CD4-positive, alpha-beta T cell (primary cell): Measurements from ENCODE around the gene THSD7A. TPM values are rescaled to one million over a fixed set of nuclear protein-coding genes. Genes with fewer than 3 reads are reported as not detected.
"Not testable (repeated sequence)": the region's sequence is repeated elsewhere in the genome, so short reads cannot be mapped to it uniquely, and the experiment has no call there.

Experiments used
- ATAC-seq: fragments of 200-7000 bp; cut with Tn5 transposase; one replicate; pipeline ENCODE4 v1.10.0; 2022; ENCODE audit warnings: mild to moderate bottlenecking; ENCODE audit not compliant: poor library complexity
- CTCF ChIA-PET: fragments of 350-600 bp; sonication (Branson Sonifier 250); formaldehyde crosslinking; loops from one replicate; lab custom pipeline; 2021; ENCODE audit warnings: antibody characterized with exemption, inconsistent platforms; lab: Charles Lee
- POLR2A ChIA-PET: fragments of 350-600 bp; sonication (Branson Sonifier 250); formaldehyde crosslinking; loops from one replicate; lab custom pipeline; 2021; ENCODE audit warnings: antibody characterized with exemption, inconsistent platforms; lab: Charles Lee
- DNase-seq, 14 experiments: peaks; one replicate each; pipeline ENCODE4 v3.0.0-alpha.2; 2013 to 2020; ENCODE audit warnings: mixed read lengths in 2 of 14
- H3K27ac ChIP-seq, 2 donors: one replicate each; pipeline versions ENCODE4 v1.5.1 to v1.7.0; 2013; ENCODE audit warnings: low read length in 2 of 2, low read depth in 1 of 2, mild to moderate bottlenecking in 1 of 2
- H3K27me3 ChIP-seq, 2 experiments: 1 replicate in 1 of 2; 2 replicates in 1 of 2; pipeline versions ENCODE4 v1.6.1 to v1.7.0; 2013; ENCODE audit warnings: low read length in 2 of 2, control low read depth in 1 of 2, mild to moderate bottlenecking in 1 of 2, moderate library complexity in 1 of 2; ENCODE audit not compliant: insufficient read depth in 2 of 2, control insufficient read depth in 1 of 2
- H3K36me3 ChIP-seq: one replicate; pipeline ENCODE4 v1.6.1; 2013; ENCODE audit warnings: low read length, control low read depth; ENCODE audit not compliant: insufficient read depth
- H3K4me1 ChIP-seq: one replicate; pipeline ENCODE4 v1.6.1; 2013; ENCODE audit warnings: low read length, control low read depth; ENCODE audit not compliant: insufficient read depth
- H3K4me3 ChIP-seq: one replicate; pipeline ENCODE4 v1.5.1; 2013; ENCODE audit warnings: mild to moderate bottlenecking, low read length, moderate library complexity
- H3K9me3 ChIP-seq, 2 experiments: 1 replicate in 1 of 2; 2 replicates in 1 of 2; pipeline versions ENCODE4 v1.6.1 to v1.7.0; 2013; ENCODE audit warnings: low read length in 2 of 2, mild to moderate bottlenecking in 2 of 2, control low read depth in 1 of 2, moderate library complexity in 1 of 2; ENCODE audit not compliant: control insufficient read depth in 1 of 2, insufficient read depth in 1 of 2
- H3K27ac Mint-ChIP-seq: one replicate; pipeline ENCODE4 v1.8.0; 2020; ENCODE audit warnings: mixed read lengths
- H3K27me3 Mint-ChIP-seq: one replicate; pipeline ENCODE4 v1.8.0; 2021; ENCODE audit warnings: mixed read lengths
- H3K36me3 Mint-ChIP-seq: one replicate; pipeline ENCODE4 v1.8.0; 2021; ENCODE audit warnings: low read depth, mixed read lengths
- H3K4me1 Mint-ChIP-seq: one replicate; pipeline ENCODE4 v1.8.0; 2021; ENCODE audit warnings: low read depth, mixed read lengths
- H3K4me3 Mint-ChIP-seq: one replicate; pipeline ENCODE4 v1.8.0; 2020; ENCODE audit warnings: mild to moderate bottlenecking, mixed read lengths
- H3K9me3 Mint-ChIP-seq: one replicate; pipeline ENCODE4 v1.8.0; 2020; ENCODE audit warnings: mixed read lengths
- CTCF ChIP-seq: fragments of 200-600 bp; IDR thresholded peaks from one replicate; pipeline ENCODE4 v1.8.0; 2022; ENCODE audit warnings: antibody characterized with exemption, mild to moderate bottlenecking
- intact Hi-C, 2 experiments: fragments of 100-400 bp; cut with DNase I in 1 of 2; cut with micrococcal nuclease in 1 of 2; formaldehyde crosslinking; loops; one replicate each; pipeline versions ENCODE4 v1.15.1 to v1.9.0; 2023 to 2025; cut with DNase I, micrococcal nuclease
- total RNA-seq, 174 experiments: library from RNA in 2 of 174; stranded (reverse) in 2 of 174; gene quantifications; one replicate each; pipeline ENCODE4 v1.2.3 and lab custom pipeline; 2021 to 2026

The THSD7A gene
- total RNA-seq, 2 experiments from 2014 or later = not detected

- ChIA-PET POLR2A (no interaction called here), CTCF (interaction anchor here (2.0 kb wide), 1 partner anchor 14 kb away, joined by 7 read pairs; no protein-coding TSS in a partner anchor)
- Histone ChIP-seq H3K27ac (no peak overlapping the region), H3K4me3 (no peak overlapping the region), H3K36me3 (no peaks in the 10 kb centered on the region), H3K9me3 (no peaks in the 10 kb centered on the region), H3K4me1 (no peaks in the 10 kb centered on the region), H3K27me3 (no peaks in the 10 kb centered on the region)
- DNase-seq = no peak
- no peak for ATAC-seq
- Mint-ChIP-seq H3K4me1 (no peaks in the 10 kb centered on the region), H3K27me3 (no peaks in the 10 kb centered on the region), H3K27ac (no peak overlapping the region), H3K4me3 (no peak overlapping the region), H3K9me3 (no peaks in the 10 kb centered on the region), H3K36me3 (no peaks in the 10 kb centered on the region)
- intact Hi-C loops = no loop called here
- TF ChIP-seq CTCF = no peak
These were observed 302.6 kb downstream of the THSD7A start for GRCh38 chr7:11529382-11529781.

- intact Hi-C loops = no loop called here
- ChIA-PET POLR2A (no interaction called here), CTCF (interaction anchor here (2.0 kb wide), 1 partner anchor 12 kb away, joined by 7 read pairs; no protein-coding TSS in a partner anchor)
- no peaks in the 10 kb centered on the region for H3K36me3 ChIP-seq
- no peak for DNase-seq
- no peaks in the 10 kb centered on the region for H3K4me1 ChIP-seq
- Mint-ChIP-seq H3K4me3 (no peak overlapping the region), H3K36me3 (no peaks in the 10 kb centered on the region), H3K4me1 (no peaks in the 10 kb centered on the region), H3K27me3 (no peaks in the 10 kb centered on the region), H3K9me3 (no peaks in the 10 kb centered on the region), H3K27ac (no peak overlapping the region)
- no peaks in the 10 kb centered on the region for H3K9me3 ChIP-seq
- ATAC-seq = no peak
- H3K27ac ChIP-seq = no peak overlapping the region
- no peak overlapping the region for H3K4me3 ChIP-seq
- TF ChIP-seq CTCF = no peak
- no peaks in the 10 kb centered on the region for H3K27me3 ChIP-seq
These were observed 304.3 kb downstream of the THSD7A start for GRCh38 chr7:11527707-11528106.

- Mint-ChIP-seq H3K27me3 (no peaks in the 10 kb centered on the region), H3K36me3 (no peaks in the 10 kb centered on the region), H3K4me3 (no peak overlapping the region), H3K27ac (no peak overlapping the region), H3K9me3 (no peaks in the 10 kb centered on the region), H3K4me1 (no peaks in the 10 kb centered on the region)
- H3K27me3 ChIP-seq = no peaks in the 10 kb centered on the region
- no peak for DNase-seq
- H3K4me1 ChIP-seq = no peaks in the 10 kb centered on the region
- ATAC-seq = no peak
- H3K4me3 ChIP-seq = no peak overlapping the region
- H3K9me3 ChIP-seq = no peaks in the 10 kb centered on the region
- CTCF ChIA-PET = no interaction called here
- POLR2A ChIA-PET = no interaction called here
- intact Hi-C loops = no loop called here
- no peak overlapping the region for H3K27ac ChIP-seq
- no peak for TF ChIP-seq CTCF
- H3K36me3 ChIP-seq = no peaks in the 10 kb centered on the region
These were observed 307.3 kb downstream of the THSD7A start for GRCh38 chr7:11524476-11525397.

- DNase-seq, H3K9me3 ChIP-seq, H3K27ac ChIP-seq, H3K36me3 ChIP-seq, H3K36me3 Mint-ChIP-seq, ATAC-seq, H3K27me3 ChIP-seq, H3K4me1 ChIP-seq, POLR2A ChIA-PET, H3K4me3 Mint-ChIP-seq, CTCF ChIA-PET, intact Hi-C loops, H3K4me3 ChIP-seq, H3K27ac Mint-ChIP-seq, H3K4me1 Mint-ChIP-seq, H3K27me3 Mint-ChIP-seq, H3K9me3 Mint-ChIP-seq: not testable (repeated sequence)
These were observed 310.0 kb downstream of the THSD7A start for GRCh38 chr7:11521964-11522499.
